ENCODE results near the gene ANO7. TPM values are rescaled to one million over a fixed set of nuclear protein-coding genes. Genes with fewer than 3 reads are reported as not detected.

Gene ANO7
- total and polyA plus RNA-seq, 2 of the 13 experiments (the other 11 are each of a cell fraction or from before 2014, with no cell fraction given): 4.1 to 4.9 TPM

DNA sequence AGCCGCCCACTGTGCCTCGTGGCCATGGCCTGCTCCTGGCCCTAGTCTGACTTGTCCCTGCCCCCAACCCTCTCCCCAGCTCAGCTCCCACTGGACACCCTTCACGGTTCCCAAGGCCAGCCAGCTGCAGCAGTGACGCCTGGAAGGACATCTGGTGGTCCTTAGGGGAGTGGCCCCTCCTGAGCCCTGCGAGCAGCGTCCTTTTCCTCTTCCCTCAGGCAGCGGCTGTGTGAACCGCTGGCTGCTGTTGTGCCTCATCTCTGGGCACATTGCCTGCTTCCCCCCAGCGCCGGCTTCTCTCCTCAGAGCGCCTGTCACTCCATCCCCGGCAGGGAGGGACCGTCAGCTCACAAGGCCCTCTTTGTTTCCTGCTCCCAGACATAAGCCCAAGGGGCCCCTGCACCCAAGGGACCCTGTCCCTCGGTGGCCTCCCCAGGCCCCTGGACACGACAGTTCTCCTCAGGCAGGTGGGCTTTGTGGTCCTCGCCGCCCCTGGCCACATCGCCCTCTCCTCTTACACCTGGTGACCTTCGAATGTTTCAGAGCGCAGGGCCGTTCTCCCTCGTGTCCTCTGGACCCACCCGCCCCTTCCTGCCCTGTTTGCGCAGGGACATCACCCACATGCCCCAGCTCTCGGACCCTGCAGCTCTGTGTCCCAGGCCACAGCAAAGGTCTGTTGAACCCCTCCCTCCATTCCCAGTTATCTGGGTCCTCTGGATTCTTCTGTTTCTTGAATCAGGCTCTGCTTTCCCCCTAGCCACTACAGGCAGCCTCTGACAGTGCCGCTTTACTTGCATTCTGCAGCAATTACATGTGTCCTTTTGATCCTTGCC lies 35.8 kb downstream of the ANO7 start (continued):
- TF ChIP-seq, protein P1, sequence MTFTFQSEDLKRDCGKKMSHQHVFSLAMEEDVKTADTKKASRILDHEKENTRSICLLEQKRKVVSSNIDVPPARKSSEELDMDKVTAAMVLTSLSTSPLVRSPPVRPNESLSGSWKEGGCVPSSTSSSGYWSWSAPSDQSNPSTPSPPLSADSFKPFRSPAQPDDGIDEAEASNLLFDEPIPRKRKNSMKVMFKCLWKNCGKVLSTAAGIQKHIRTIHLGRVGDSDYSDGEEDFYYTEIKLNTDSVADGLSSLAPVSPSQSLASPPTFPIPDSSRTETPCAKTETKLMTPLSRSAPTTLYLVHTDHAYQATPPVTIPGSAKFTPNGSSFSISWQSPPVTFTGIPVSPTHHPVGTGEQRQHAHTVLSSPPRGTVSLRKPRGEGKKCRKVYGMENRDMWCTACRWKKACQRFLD (CRISPR knock-in tag; IDR thresholded peaks at IDR 0.05; ENCODE audit: borderline replicate concordance): 0 out of 2 replicates have a peak, but pooled peaks have one; percentile 84
- no peak; the same call in 1 of the 2 replicates for TF ChIP-seq CENPT (CRISPR knock-in tag; IDR thresholded peaks at IDR 0.05; ENCODE audit: low read depth)
- TF ChIP-seq, protein P2, sequence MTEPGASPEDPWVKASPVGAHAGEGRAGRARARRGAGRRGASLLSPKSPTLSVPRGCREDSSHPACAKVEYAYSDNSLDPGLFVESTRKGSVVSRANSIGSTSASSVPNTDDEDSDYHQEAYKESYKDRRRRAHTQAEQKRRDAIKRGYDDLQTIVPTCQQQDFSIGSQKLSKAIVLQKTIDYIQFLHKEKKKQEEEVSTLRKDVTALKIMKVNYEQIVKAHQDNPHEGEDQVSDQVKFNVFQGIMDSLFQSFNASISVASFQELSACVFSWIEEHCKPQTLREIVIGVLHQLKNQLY (CRISPR knock-in tag; IDR thresholded peaks at IDR 0.05): no peak
- TF ChIP-seq SCMH1 (CRISPR knock-in tag; IDR thresholded peaks at IDR 0.05; ENCODE audit: borderline replicate concordance): no peak
- no peak for TF ChIP-seq ZNF138 (CRISPR knock-in tag; IDR thresholded peaks at IDR 0.05; ENCODE audit: low read depth)
- TF ChIP-seq ZNF724P (CRISPR knock-in tag; IDR thresholded peaks at IDR 0.05; ENCODE audit: borderline replicate concordance): no peak
- peak; percentile 63 for TF ChIP-seq ZNF263 (CRISPR knock-in tag; IDR thresholded peaks at IDR 0.05)
- TF ChIP-seq RARA (CRISPR knock-in tag; IDR thresholded peaks at IDR 0.05): peak; percentile 4; the same call in 1 of the 2 replicates
- TF ChIP-seq FOXA3 (CRISPR knock-in tag; IDR thresholded peaks at IDR 0.05): peak; percentile 34; the same call in 1 of the 2 replicates
- no peak for TF ChIP-seq IKZF1 (IDR thresholded peaks at IDR 0.05)
- TF ChIP-seq, protein P3, sequence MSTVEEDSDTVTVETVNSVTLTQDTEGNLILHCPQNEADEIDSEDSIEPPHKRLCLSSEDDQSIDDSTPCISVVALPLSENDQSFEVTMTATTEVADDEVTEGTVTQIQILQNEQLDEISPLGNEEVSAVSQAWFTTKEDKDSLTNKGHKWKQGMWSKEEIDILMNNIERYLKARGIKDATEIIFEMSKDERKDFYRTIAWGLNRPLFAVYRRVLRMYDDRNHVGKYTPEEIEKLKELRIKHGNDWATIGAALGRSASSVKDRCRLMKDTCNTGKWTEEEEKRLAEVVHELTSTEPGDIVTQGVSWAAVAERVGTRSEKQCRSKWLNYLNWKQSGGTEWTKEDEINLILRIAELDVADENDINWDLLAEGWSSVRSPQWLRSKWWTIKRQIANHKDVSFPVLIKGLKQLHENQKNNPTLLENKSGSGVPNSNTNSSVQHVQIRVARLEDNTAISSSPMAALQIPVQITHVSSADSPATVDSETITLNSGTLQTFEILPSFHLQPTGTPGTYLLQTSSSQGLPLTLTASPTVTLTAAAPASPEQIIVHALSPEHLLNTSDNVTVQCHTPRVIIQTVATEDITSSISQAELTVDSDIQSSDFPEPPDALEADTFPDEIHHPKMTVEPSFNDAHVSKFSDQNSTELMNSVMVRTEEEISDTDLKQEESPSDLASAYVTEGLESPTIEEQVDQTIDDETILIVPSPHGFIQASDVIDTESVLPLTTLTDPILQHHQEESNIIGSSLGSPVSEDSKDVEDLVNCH (CRISPR knock-in tag; IDR thresholded peaks at IDR 0.05): 0 out of 2 replicates have a peak, but pooled peaks have one; percentile 83
- TF ChIP-seq, protein P4, sequence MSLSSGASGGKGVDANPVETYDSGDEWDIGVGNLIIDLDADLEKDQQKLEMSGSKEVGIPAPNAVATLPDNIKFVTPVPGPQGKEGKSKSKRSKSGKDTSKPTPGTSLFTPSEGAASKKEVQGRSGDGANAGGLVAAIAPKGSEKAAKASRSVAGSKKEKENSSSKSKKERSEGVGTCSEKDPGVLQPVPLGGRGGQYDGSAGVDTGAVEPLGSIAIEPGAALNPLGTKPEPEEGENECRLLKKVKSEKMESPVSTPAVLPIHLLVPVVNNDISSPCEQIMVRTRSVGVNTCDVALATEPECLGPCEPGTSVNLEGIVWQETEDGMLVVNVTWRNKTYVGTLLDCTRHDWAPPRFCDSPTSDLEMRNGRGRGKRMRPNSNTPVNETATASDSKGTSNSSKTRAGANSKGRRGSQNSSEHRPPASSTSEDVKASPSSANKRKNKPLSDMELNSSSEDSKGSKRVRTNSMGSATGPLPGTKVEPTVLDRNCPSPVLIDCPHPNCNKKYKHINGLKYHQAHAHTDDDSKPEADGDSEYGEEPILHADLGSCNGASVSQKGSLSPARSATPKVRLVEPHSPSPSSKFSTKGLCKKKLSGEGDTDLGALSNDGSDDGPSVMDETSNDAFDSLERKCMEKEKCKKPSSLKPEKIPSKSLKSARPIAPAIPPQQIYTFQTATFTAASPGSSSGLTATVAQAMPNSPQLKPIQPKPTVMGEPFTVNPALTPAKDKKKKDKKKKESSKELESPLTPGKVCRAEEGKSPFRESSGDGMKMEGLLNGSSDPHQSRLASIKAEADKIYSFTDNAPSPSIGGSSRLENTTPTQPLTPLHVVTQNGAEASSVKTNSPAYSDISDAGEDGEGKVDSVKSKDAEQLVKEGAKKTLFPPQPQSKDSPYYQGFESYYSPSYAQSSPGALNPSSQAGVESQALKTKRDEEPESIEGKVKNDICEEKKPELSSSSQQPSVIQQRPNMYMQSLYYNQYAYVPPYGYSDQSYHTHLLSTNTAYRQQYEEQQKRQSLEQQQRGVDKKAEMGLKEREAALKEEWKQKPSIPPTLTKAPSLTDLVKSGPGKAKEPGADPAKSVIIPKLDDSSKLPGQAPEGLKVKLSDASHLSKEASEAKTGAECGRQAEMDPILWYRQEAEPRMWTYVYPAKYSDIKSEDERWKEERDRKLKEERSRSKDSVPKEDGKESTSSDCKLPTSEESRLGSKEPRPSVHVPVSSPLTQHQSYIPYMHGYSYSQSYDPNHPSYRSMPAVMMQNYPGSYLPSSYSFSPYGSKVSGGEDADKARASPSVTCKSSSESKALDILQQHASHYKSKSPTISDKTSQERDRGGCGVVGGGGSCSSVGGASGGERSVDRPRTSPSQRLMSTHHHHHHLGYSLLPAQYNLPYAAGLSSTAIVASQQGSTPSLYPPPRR (CRISPR knock-in tag; IDR thresholded peaks at IDR 0.05; ENCODE audit: borderline replicate concordance): peak; percentile 64; the same call in 1 of the 2 replicates
- no peak for TF ChIP-seq ATAD3A (CRISPR knock-in tag; IDR thresholded peaks at IDR 0.05)
- TF ChIP-seq ZNF256 (CRISPR knock-in tag; conservative IDR thresholded peaks at IDR 0.05): peak; percentile 77; the same call in 1 of the 2 replicates
- TF ChIP-seq NFKB2 (CRISPR knock-in tag; IDR thresholded peaks at IDR 0.05; ENCODE audit: borderline replicate concordance): peak; percentile 95; the same call in 1 of the 2 replicates
- TF ChIP-seq ELF4 (CRISPR knock-in tag; IDR thresholded peaks at IDR 0.05; ENCODE audit: borderline replicate concordance): no peak
- TF ChIP-seq ZSCAN31 (CRISPR knock-in tag; IDR thresholded peaks at IDR 0.05; ENCODE audit: low read depth): peak; percentile 80; the same call in 1 of the 2 replicates
- TF ChIP-seq ZEB1 (IDR thresholded peaks at IDR 0.05; ENCODE audit: insufficient replicate concordance, low read depth): peak; percentile 39
- no peak for TF ChIP-seq TOE1 (CRISPR knock-in tag; IDR thresholded peaks at IDR 0.05)
- TF ChIP-seq EEA1 (CRISPR knock-in tag; IDR thresholded peaks at IDR 0.05; ENCODE audit: borderline replicate concordance): no peak
- peak; percentile 67; the same call in 1 of the 2 replicates for TF ChIP-seq KMT2B (CRISPR knock-in tag; IDR thresholded peaks at IDR 0.05)
